H1 (cell line): Measurements from ENCODE around the gene CD248. TPM values are rescaled to one million over a fixed set of nuclear protein-coding genes. Genes with fewer than 3 reads are reported as not detected.

ENCODE experiments used
- CTCF ChIA-PET: fragments of 300-600 bp; sonication (Branson Sonifier 250); formaldehyde crosslinking; loops from one replicate; lab custom pipeline; 2021; ENCODE audit not compliant: partially characterized antibody; lab: Charles Lee
- POLR2A ChIA-PET: fragments of 300-600 bp; sonication (Branson Sonifier 250); formaldehyde crosslinking; loops from one replicate; lab custom pipeline; 2021; ENCODE audit warnings: inconsistent platforms; ENCODE audit not compliant: partially characterized antibody; lab: Charles Lee
- DNase-seq, 2 experiments: peaks; one replicate each; pipeline versions ENCODE4 v3.0.0 to v3.0.0-alpha.2; 2010 to 2022; ENCODE audit warnings: low spot score in 2 of 2, low read depth in 1 of 2, mixed read lengths in 1 of 2
- FAIRE-seq: peaks from 2 replicates; lab custom pipeline; 2011; peaks lifted over from hg19 to GRCh38; lab: Jason Lieb, UNC
- H2AFZ ChIP-seq: 2 replicates; pipeline ENCODE4 v1.8.1; 2012; ENCODE audit warnings: low read length, inconsistent platforms
- H2AK5ac ChIP-seq: 2 replicates; pipeline ENCODE4 v1.6.1; 2013; ENCODE audit warnings: low read depth, low read length
- H2BK120ac ChIP-seq: replicated peaks from 2 replicates; pipeline ENCODE3; 2013; ENCODE audit warnings: low read depth, low read length, inconsistent platforms
- H2BK12ac ChIP-seq: 2 replicates; pipeline ENCODE4 v1.6.1; 2013; ENCODE audit warnings: low read depth, low read length
- H2BK15ac ChIP-seq: 2 replicates; pipeline ENCODE4 v1.6.1; 2013; ENCODE audit warnings: low read length
- H2BK20ac ChIP-seq: 2 replicates; pipeline ENCODE4 v1.6.1; 2013; ENCODE audit warnings: low read length
- H2BK5ac ChIP-seq: 2 replicates; pipeline ENCODE4 v1.6.1; 2013; ENCODE audit warnings: low read depth, low read length
- H3K14ac ChIP-seq: 2 replicates; pipeline ENCODE4 v1.6.1; 2013; ENCODE audit warnings: inconsistent platforms; ENCODE audit not compliant: insufficient read length
- H3K18ac ChIP-seq: 2 replicates; pipeline ENCODE4 v1.6.1; 2013; ENCODE audit warnings: low read length; ENCODE audit errors: extremely low read depth
- H3K23ac ChIP-seq: 2 replicates; pipeline ENCODE4 v1.6.1; 2013; ENCODE audit warnings: inconsistent platforms; ENCODE audit not compliant: insufficient read length
- H3K23me2 ChIP-seq: 2 replicates; pipeline ENCODE4 v1.6.1; 2013; ENCODE audit warnings: low read depth, low read length
- H3K27ac ChIP-seq: 2 replicates; pipeline ENCODE4 v1.6.1; 2011; ENCODE audit warnings: low read depth, low read length, inconsistent platforms
- H3K27me3 ChIP-seq, 4 experiments: replicated peaks in 1 of 4; 1 replicate in 1 of 4; 2 replicates in 3 of 4; pipeline versions ENCODE4 v1.6.1 to v1.8.1; 2011 to 2013; ENCODE audit warnings: low read length in 3 of 4, mild to moderate bottlenecking in 3 of 4, inconsistent platforms in 2 of 4, mixed read lengths in 2 of 4, moderate library complexity in 1 of 4; ENCODE audit not compliant: control insufficient read depth in 3 of 4, insufficient read depth in 3 of 4; ENCODE audit errors: extremely low read depth in 1 of 4
- H3K36me3 ChIP-seq, 4 experiments: 2 replicates each; pipeline versions ENCODE4 v1.6.1 to v1.8.1; 2011 to 2013; ENCODE audit warnings: mild to moderate bottlenecking in 4 of 4, low read length in 3 of 4, moderate library complexity in 2 of 4, control low read depth in 1 of 4, inconsistent platforms in 1 of 4; ENCODE audit not compliant: insufficient read depth in 4 of 4, control insufficient read depth in 2 of 4
- H3K4ac ChIP-seq: replicated peaks from 2 replicates; pipeline ENCODE3; 2013; ENCODE audit warnings: low read length, low read depth, mixed read lengths, inconsistent platforms; ENCODE audit not compliant: insufficient read length
- H3K4me1 ChIP-seq, 4 experiments: replicated peaks in 1 of 4; 1 replicate in 1 of 4; 2 replicates in 3 of 4; pipeline versions ENCODE4 v1.6.1 to v1.8.1; 2011 to 2013; ENCODE audit warnings: low read length in 3 of 4, inconsistent platforms in 2 of 4, mixed read lengths in 1 of 4; ENCODE audit not compliant: insufficient read depth in 4 of 4, control insufficient read depth in 3 of 4
- H3K4me2 ChIP-seq, 2 experiments: 2 replicates each; pipeline versions ENCODE4 v1.6.1 to v1.8.1; 2011 to 2013; ENCODE audit warnings: low read depth in 2 of 2, low read length in 2 of 2, control low read depth in 1 of 2, inconsistent platforms in 1 of 2, mild to moderate bottlenecking in 1 of 2; ENCODE audit not compliant: insufficient read depth in 1 of 2
- H3K4me3 ChIP-seq, 4 experiments: fragments of 200-600, 300-600 bp in 1 of 4; sonication (generic), shearing (Covaris generic), sonication (Bioruptor Twin) in 1 of 4; 2 replicates each; pipeline versions ENCODE4 v1.5.1 to v1.8.1; 2011 to 2016; ENCODE audit warnings: low read length in 4 of 4, low read depth in 3 of 4, control low read depth in 2 of 4, inconsistent platforms in 2 of 4, mild to moderate bottlenecking in 2 of 4, mixed read lengths in 1 of 4, moderate library complexity in 1 of 4; ENCODE audit not compliant: insufficient read depth in 2 of 4; ENCODE audit errors: extremely low read depth in 1 of 4
- H3K56ac ChIP-seq: replicated peaks from 2 replicates; pipeline ENCODE3; 2013; ENCODE audit warnings: low read depth, mild to moderate bottlenecking, mixed read lengths, low read length, inconsistent platforms; ENCODE audit not compliant: insufficient read length
- H3K79me1 ChIP-seq: 2 replicates; pipeline ENCODE4 v1.6.1; 2013; ENCODE audit warnings: low read depth, low read length, control low read depth
- H3K79me2 ChIP-seq, 2 experiments: 2 replicates each; pipeline versions ENCODE4 v1.6.1 to v1.8.1; 2012 to 2013; ENCODE audit warnings: low read length in 2 of 2, mild to moderate bottlenecking in 2 of 2, inconsistent platforms in 1 of 2; ENCODE audit not compliant: insufficient read depth in 2 of 2, control insufficient read depth in 1 of 2
- H3K9ac ChIP-seq, 4 experiments: replicated peaks in 1 of 4; 1 replicate in 1 of 4; 2 replicates in 3 of 4; pipeline versions ENCODE4 v1.6.1 to v1.8.1; 2011 to 2013; ENCODE audit warnings: low read depth in 3 of 4, low read length in 3 of 4, control low read depth in 2 of 4, mild to moderate bottlenecking in 2 of 4, moderate library complexity in 2 of 4, inconsistent platforms in 1 of 4; ENCODE audit errors: extremely low read depth in 1 of 4
- H3K9me3 ChIP-seq, 2 experiments: 2 replicates each; pipeline versions ENCODE4 v1.6.1 to v1.8.1; 2012 to 2013; ENCODE audit warnings: mild to moderate bottlenecking in 2 of 2, moderate library complexity in 2 of 2, control low read depth in 1 of 2, inconsistent platforms in 1 of 2, low read depth in 1 of 2, low read length in 1 of 2, mixed read lengths in 1 of 2; ENCODE audit not compliant: insufficient read depth in 2 of 2
- H4K20me1 ChIP-seq, 2 experiments: replicated peaks in 1 of 2; 2 replicates each; pipeline versions ENCODE3 to v1.8.1; 2011 to 2013; ENCODE audit warnings: inconsistent platforms in 2 of 2, low read length in 2 of 2, mild to moderate bottlenecking in 1 of 2; ENCODE audit not compliant: insufficient read depth in 2 of 2, control insufficient read depth in 1 of 2
- H4K5ac ChIP-seq: 2 replicates; pipeline ENCODE4 v1.6.1; 2013; ENCODE audit warnings: low read length, low read depth, mixed read lengths, inconsistent platforms; ENCODE audit not compliant: insufficient read length
- H4K8ac ChIP-seq: 2 replicates; pipeline ENCODE4 v1.8.0; 2013; ENCODE audit warnings: mild to moderate bottlenecking, moderate library complexity, low read length, inconsistent platforms; ENCODE audit not compliant: insufficient read depth; ENCODE audit errors: extremely low read depth
- H4K91ac ChIP-seq: replicated peaks from 2 replicates; pipeline ENCODE3; 2013; ENCODE audit warnings: low read length, mixed read lengths, inconsistent platforms; ENCODE audit not compliant: insufficient read length
- ASH2L ChIP-seq: fragments of 200-600, 300-600 bp; sonication (generic); IDR thresholded peaks from one replicate; pipeline ENCODE4 v1.7.1; 2017; ENCODE audit warnings: low read length
- BACH1 ChIP-seq: IDR thresholded peaks from 2 replicates; pipeline ENCODE4 v1.6.1; 2012; ENCODE audit warnings: low read length, improper control_type of control experiment
- CEBPB ChIP-seq: IDR thresholded peaks from 2 replicates; pipeline ENCODE4 v1.6.1; 2012; ENCODE audit warnings: low read depth, low read length
- CTBP2 ChIP-seq: IDR thresholded peaks from 2 replicates; pipeline ENCODE4 v1.7.0; 2011; ENCODE audit warnings: borderline replicate concordance, mild to moderate bottlenecking, moderate library complexity, mixed read lengths, low read length; ENCODE audit not compliant: insufficient read depth, insufficient read length
- NRF1 ChIP-seq: IDR thresholded peaks from 2 replicates; pipeline ENCODE4 v1.6.1; 2011; ENCODE audit warnings: mild to moderate bottlenecking, low read depth, low read length, improper control_type of control experiment
- POU5F1 ChIP-seq: IDR thresholded peaks from 2 replicates; pipeline ENCODE4 v1.6.1; 2011; ENCODE audit warnings: low read depth, mild to moderate bottlenecking, low read length, moderate library complexity
- RAD21 ChIP-seq, 2 experiments: IDR thresholded peaks in 1 of 2; conservative IDR thresholded peaks in 1 of 2; 2 replicates each; pipeline ENCODE4 v1.6.1; 2011; ENCODE audit warnings: low read depth in 2 of 2, low read length in 2 of 2, improper control_type of control experiment in 1 of 2, inconsistent platforms in 1 of 2, mild to moderate bottlenecking in 1 of 2, moderate library complexity in 1 of 2
- RNF2 ChIP-seq: fragments of 200-900, 300-1000 bp; sonication (generic); IDR thresholded peaks from 2 replicates; pipeline ENCODE4 v1.7.1; 2016; ENCODE audit warnings: borderline replicate concordance, low read depth, mild to moderate bottlenecking, antibody characterized with exemption, low read length; ENCODE audit not compliant: poor library complexity, severe bottlenecking; ENCODE audit errors: missing control alignments
- SAP30 ChIP-seq: fragments of 300-600 bp; sonication (generic); IDR thresholded peaks from 2 replicates; pipeline ENCODE4 v1.7.1; 2012; ENCODE audit warnings: low read length, moderate library complexity, mild to moderate bottlenecking, inconsistent platforms; ENCODE audit not compliant: insufficient read depth, insufficient replicate concordance
- YY1 ChIP-seq: IDR thresholded peaks from 2 replicates; pipeline ENCODE4 v1.6.1; 2011; ENCODE audit warnings: low read depth, mild to moderate bottlenecking, low read length
- WGBS, 2 experiments: shearing (Covaris generic) in 1 of 2; methylation state at CpG; one replicate each; pipeline versions ENCODE4 v1.1.6 to v1.1.7; 2013 to 2015; ENCODE audit warnings: low lambda C conversion rate in 2 of 2, mixed read lengths in 2 of 2, inconsistent platforms in 1 of 2, low coverage in 1 of 2, missing lambda C conversion rate in 1 of 2; ENCODE audit not compliant: insufficient replicate concordance in 2 of 2, insufficient coverage in 1 of 2, insufficient read length in 1 of 2; ENCODE audit errors: extremely low coverage in 1 of 2, missing lambda C conversion rate in 1 of 2; 5-methylcytosine and 5-hydroxymethylcytosine counted together
- polyA plus RNA-seq, 7 experiments: library from polyadenylated mRNA; depleted of rRNA in 3 of 7; stranded (reverse) in 5 of 7; unstranded in 2 of 7; fragments of >200 nt in 5 of 7; fragments of 200-250 nt in 2 of 7; gene quantifications; 1 replicate in 5 of 7; 2 replicates in 1 of 7; 4 replicates in 1 of 7; pipeline versions ENCODE4 v1.2.1 to v1.2.3, GENCODE V29; 2011 to 2013; ENCODE audit warnings: missing spikeins in 2 of 7, mixed read lengths in 2 of 7
- total RNA-seq: library from RNA; stranded (reverse); fragmentation: NEBNext Ultra II Directional; extraction: Animal tissue kit (Norgen Biotek cat#: 25700); gene quantifications from 2 replicates; pipeline ENCODE4 v1.2.1, GENCODE V29; 2021

The CD248 gene
- total and polyA plus RNA-seq, 2 of the 8 experiments (the other 6 are each of a cell fraction or from before 2014, with no cell fraction given) = 2.7 to 3.9 TPM

DNA sequence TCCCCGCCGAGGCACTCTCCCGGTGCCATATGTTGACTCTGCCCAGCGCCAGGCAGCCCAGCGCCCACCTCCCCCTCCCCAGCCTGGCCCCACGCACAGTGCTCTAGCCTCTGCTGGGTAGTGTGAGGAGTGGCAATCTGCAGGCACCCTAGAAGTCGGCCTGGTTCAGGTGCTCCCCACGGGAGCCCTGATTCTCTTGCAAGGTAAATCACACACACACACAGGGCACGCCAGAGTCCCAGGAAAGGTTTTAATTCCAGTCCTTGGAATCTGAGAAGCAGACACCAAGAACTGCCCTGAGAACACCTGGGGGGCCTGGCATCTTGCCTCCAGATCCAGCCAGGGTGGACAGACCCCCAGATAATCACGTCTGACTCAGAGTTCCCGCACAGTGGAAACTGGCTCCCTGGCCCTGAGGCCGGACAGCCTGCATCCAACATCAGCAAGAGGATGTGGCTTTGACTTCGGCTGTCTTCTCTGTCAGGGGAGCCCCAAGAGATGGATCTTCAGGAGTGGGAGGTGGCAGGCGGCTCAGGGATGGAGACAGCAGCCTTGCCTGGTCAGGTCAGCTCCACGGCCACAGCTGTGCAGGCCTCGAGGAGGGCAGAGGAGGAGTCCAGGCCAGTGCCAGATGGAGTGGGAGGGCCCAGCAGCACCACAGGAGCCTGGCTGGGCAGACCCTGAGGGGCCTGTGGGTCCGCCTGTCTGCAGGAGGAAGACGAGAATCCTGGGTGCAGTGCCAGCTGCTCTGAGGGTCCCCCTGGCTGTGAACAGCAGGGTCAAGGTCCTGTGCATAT lies 20.5 kb upstream of the CD248 start:
- POLR2A ChIA-PET = interaction anchor here (1.1 to 28.7 kb wide), 6 partner anchors 9 to 46 kb away, joined by 4 to 487 read pairs (median 14); partner anchors contain the start of genes B4GAT1, BRMS1, SLC29A2 and TMEM151A
- no peak overlapping the region for H2BK120ac ChIP-seq
- H3K4ac ChIP-seq = no peak overlapping the region
- no peak overlapping the region for H3K23ac ChIP-seq
- H2AK5ac ChIP-seq = no peak overlapping the region
- DNase-seq (peak in 1 of 2 experiments; percentile 44), FAIRE-seq (no peak)
- no peaks in the 10 kb centered on the region; the same call in 1 of the 2 replicates for H3K23me2 ChIP-seq
- 0 out of 2 replicates have a peak, but pooled peaks cover 3% of the 10 kb centered on the region for H3K79me1 ChIP-seq
- no peak overlapping the region; the same call in 1 of the 2 replicates for H2BK5ac ChIP-seq
- no peak overlapping the region for H4K5ac ChIP-seq
- no peaks in the 10 kb centered on the region for H3K79me2 ChIP-seq
- H3K4me2 ChIP-seq = peak overlapping the region in 1 of 2 experiments; percentile 81; a peak in 2 of 4 replicates
- H4K91ac ChIP-seq = no peak overlapping the region
- no peak overlapping the region for H4K8ac ChIP-seq
- H3K9me3 ChIP-seq = no peaks in the 10 kb centered on the region
- peak overlapping the region in 1 of 4 experiments; percentile 22; a peak in 1 of 7 replicates for H3K9ac ChIP-seq
- H3K56ac ChIP-seq = no peak overlapping the region
- H3K4me3 ChIP-seq = no peak overlapping the region
- peak overlapping the region; percentile 15; the same call in 1 of the 2 replicates for H3K27ac ChIP-seq
- no peaks in the 10 kb centered on the region; a peak in 2 of 7 replicates for H3K27me3 ChIP-seq
- 0 out of 2 replicates have a peak overlapping the region, but pooled peaks have one; percentile 51 for H3K18ac ChIP-seq
- H3K14ac ChIP-seq = no peak overlapping the region
- peaks cover 0 to 20% (median 14%) of the 10 kb centered on the region in 4 experiments; a peak in 6 of 7 replicates for H3K4me1 ChIP-seq
- H4K20me1 ChIP-seq = peaks cover 0 to 4% of the 10 kb centered on the region in 2 experiments
- H2BK20ac ChIP-seq = no peak overlapping the region
- H2AFZ ChIP-seq = no peak overlapping the region
- CTCF ChIA-PET = interaction anchor here (0.6 to 8.7 kb wide), 14 partner anchors 8 to 57 kb away, joined by 3 to 242 read pairs (median 8); partner anchors contain the start of genes BRMS1 and CD248
- WGBS, 2 experiments = 85% methylated on average over 18 of the region's 18 CpGs; no CpG with 5 or more reads in 1 of the 2 experiments
- no peak overlapping the region for H2BK12ac ChIP-seq
- peaks cover 6 to 12% (median 9%) of the 10 kb centered on the region in 4 experiments; a peak in 4 of 8 replicates for H3K36me3 ChIP-seq
- H2BK15ac ChIP-seq = 0 out of 2 replicates have a peak overlapping the region, but pooled peaks have one; percentile 29
- TF ChIP-seq RAD21 (IDR thresholded peaks at IDR 0.05 in 1 of 2, conservative IDR thresholded peaks at IDR 0.05 in 1 of 2; ENCODE audit: low read depth in 2 of 2, low read length in 2 of 2) (no peak), POU5F1 (no peak), NRF1 (no peak), BACH1 (no peak), RNF2 (no peak), SAP30 (no peak), CTBP2 (no peak), ASH2L (no peak), CEBPB (no peak), YY1 (no peak)
